Stimulated activated CD8-positive, alpha-beta memory T cell treated with anti-CD3 and anti-CD28 coated beads, Interleukin-15, amount 100 ng/mL, for 4 hours (primary cell): ENCODE measurements around the gene CISD3.
"Not testable (repeated sequence)": the region's sequence is repeated elsewhere in the genome, so short reads cannot be mapped to it uniquely, and the experiment has no call there.

ENCODE experiments used
- DNase-seq, 2 donors: peaks; one replicate each; pipeline ENCODE4 v3.0.0-alpha.2; 2020; ENCODE audit warnings: low read depth in 2 of 2

The CISD3 gene

DNA sequence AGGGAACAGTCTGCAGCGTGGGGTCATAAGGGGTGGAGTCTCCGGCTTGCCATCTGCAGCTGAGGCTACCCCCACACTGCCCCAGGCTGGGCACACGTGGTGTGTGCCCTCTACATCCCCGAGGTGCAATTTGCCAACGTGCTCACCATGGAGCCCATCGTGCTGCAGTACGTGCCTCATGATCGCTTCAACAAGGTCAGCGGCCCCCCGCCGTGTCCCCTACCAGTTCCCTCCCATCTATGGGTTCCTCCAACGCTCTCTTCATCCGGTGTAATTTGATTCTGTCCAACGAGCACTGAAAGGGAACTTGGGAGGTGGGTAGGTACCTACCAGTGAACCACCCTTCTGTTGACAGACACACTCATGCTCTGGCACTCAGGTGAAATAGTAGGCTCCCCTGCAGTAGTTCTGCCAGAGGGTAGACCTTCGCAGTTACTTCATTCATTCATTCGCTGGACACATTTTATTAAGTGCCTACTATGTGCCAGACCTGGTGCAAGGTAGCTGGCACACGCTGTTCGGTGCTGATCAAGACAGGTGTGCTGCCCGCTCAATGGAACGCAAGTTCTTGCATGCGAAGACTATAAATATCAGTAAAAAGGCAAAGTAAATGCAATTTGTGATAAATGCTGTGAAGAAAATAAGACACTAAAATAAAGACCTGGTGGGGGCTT lies 22.3 kb upstream of the CISD3 start:
- DNase-seq = no peak

DNA sequence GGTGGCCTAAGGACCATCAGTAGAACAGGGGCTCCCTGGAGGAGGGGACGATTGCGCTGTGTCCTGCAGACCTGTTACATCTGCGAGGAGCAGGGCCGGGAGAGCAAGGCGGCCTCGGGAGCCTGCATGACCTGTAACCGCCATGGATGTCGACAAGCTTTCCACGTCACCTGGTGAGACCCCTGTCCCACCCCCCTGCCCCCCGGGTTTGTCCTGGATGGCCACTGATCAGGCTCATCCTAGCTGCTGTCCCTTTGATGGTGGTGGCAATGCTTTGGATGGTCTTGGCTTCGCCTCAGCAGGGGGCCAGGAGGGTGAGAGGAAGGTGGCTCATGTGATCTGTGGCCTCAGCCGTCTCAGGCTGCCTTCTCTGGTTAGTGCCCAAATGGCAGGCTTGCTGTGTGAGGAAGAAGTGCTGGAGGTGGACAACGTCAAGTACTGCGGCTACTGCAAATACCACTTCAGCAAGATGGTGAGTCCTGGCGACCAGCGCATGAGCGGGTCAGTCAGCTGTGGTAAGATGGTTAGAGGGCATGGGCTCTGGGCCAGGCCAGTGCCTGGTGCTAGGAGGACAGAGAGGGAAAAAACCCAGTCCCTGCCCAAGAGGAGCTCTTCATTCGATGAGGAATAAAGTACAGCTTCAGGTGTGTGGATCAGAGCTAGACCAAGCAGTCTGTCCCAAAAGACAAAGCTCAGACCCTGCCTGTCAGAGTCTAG lies 20.9 kb upstream of the CISD3 start:
- DNase-seq = no peak

DNA sequence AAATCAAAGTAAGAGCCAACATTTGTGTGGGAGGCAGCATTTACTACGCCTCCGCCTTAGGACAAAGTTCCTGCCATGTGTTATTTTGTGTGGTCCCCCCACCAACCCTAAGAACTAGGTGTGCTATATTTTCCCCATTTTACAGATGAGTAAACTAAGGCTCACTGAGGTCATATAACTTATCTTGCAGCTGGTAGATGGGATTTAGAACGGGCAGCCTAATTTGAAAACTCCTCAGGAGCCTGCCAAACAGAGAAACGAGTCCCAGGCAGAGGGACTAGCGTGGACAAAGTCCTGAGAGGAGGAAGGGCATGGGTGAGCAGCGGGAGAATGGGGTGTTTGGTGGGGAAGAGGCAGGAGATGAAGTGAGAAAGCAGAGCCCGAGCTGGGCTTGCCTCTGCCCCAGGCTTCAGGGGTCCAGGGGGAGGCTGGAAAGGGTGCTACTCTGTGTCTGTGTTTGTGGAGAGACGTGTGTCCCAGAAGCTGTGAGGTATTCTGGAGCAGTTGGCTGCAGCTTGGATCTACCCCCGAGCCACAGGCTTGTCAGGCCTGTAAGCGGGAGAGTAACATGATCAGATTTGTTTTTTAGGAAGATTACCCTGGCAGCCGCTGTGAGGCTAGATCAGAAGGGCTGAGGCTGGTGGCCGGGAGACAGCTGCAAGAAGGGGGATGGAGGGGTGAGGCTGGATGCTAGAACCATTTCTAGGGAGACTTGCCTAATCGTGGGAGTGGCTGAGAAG lies 20.1 kb upstream of the CISD3 start:
- no peak for DNase-seq

DNA sequence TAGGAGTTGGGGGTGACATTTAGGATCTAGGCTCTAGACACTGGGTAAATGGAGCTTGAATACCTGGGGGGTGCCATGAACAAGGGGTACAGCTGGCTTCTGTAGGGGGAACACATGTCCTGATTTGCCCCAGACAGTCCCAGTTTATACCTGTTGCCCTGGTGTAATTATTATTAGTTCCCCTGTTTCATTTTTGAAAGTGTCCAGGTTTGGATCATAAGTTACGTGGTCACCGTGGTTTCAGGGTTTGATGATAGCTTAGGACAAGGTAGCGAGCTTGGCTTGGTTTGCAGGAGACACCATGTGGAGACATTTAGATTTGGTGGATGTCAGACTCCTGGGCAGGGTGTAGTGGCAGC lies 19.6 kb upstream of the CISD3 start:
- no peak for DNase-seq

DNA sequence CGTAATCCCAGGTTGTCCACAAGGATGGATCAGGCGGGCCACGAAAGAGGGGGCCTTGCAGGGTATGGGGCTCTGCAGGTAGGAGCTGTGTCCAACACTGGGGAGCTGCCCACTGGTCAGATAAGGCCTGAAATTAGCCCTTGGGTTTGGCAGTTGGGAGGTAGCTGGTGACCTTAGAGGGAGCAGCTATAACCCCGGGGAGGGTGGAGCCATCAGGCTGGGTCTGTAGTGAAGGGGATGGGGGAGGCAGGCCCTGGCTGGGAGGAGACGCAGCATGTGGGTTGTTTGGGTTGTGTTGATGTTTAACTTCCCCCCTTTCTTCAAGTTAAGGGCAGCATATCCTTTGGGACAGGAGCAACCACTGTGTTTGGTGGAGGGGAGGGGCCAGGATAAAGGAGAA lies 19.2 kb upstream of the CISD3 start:
- no peak for DNase-seq

DNA sequence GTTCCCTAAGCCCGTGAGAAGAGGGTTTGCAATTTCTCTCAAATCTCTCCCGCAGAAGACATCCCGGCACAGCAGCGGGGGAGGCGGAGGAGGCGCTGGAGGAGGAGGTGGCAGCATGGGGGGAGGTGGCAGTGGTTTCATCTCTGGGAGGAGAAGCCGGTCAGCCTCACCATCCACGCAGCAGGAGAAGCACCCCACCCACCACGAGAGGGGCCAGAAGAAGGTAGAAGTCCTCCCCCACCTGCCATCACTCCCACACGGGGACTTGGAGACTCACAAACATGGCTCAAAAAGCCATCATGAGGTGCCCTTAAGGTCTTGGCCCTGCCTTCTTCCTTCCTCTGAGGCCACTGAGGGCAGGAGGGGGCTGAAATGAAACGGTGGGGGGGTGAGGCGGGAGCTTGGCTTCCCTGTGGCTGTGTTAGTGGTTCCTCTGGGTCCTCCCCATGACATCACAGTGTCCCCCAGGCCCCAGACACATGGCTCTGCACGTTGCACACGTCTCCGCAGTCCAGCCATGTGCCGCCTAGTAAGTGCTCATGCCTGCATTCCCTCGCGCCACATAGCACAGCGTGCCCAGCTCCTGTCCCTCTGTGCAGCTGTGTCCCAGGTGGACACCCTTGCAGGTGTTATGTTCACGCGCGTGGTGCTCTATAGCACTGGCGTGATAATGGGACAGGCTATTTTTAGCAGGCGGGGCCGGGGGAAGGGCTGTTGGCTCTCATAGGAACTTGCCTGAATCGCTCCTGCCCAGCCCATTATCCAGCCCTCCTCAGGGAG lies 18.2 kb upstream of the CISD3 start:
- DNase-seq = no peak

DNA sequence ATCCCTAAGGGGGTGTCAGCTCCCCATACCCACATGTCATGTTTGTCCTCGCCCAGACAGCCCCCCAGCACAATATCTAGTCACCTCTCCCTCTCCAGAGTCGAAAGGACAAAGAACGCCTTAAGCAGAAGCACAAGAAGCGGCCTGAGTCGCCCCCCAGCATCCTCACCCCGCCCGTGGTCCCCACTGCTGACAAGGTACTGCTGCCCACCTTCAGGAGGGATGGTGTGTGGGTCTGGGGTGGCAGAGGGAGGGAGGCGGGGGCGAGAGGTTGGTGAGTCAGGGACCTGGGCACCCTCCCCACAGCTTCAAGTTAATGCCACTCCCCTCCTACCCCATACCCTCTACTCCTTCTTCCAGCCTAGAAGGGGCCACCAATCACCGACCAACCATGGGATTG lies 17.5 kb upstream of the CISD3 start:
- no peak for DNase-seq

DNA sequence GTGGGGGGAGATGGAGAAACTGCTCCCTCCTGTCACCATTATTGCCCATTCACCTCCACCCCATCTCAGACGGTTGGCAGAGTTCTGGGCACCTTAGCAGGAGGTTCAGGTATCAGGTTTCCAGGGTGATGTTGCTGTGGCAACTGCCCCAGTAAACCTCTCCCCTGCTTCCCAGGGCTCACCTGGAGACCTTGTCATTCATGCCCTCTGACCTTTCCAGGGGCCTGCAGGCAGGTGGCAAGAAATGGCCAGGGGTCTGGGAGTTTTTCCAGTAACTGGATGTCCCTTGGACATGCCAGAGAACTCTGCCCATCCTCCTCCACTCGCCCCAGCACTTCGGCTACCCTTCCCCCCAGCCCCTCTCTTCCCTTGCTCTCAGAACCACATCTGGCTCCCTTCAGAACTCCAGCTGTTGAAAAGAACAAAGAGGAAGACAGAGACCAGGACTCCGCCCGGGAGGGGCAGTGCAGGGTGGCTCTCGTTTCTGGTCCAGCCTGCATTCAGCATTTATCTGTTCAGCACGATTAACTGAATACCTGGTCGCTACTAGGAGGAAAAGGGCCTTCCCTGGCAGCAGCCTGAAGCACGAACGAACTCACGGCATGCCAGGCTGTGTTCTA lies 16.6 kb upstream of the CISD3 start:
- DNase-seq = no peak

DNA sequence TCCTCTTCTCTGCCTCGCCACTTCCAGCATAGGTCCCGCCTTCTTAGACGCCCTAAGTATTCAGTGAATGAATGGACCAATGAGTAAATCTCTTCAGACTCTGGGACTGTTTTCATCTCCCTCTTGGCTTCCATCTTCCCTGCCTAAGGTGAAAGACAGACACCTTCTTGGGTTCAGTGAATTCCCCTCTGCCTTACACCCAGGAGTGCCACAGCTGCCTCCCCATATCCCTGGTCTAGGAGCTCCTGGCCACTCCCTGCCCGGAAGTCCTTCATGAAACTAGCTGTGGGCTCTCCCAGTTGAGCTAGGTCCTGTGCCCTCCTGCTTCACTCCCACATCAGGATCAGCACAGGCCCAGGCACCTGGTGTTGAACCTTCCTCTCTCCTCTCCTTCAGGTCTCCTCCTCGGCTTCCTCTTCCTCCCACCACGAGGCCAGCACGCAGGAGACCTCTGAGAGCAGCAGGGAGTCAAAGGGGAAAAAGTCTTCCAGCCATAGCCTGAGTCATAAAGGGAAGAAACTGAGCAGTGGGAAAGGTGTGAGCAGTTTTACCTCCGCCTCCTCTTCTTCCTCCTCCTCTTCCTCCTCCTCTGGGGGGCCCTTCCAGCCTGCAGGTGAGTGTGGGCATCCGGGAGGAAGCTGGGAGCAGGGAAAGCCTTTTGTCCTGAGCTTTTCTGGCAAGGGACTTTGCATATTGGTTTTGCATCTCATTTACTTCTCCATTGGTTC lies 14.8 kb upstream of the CISD3 start:
- DNase-seq = no peak

DNA sequence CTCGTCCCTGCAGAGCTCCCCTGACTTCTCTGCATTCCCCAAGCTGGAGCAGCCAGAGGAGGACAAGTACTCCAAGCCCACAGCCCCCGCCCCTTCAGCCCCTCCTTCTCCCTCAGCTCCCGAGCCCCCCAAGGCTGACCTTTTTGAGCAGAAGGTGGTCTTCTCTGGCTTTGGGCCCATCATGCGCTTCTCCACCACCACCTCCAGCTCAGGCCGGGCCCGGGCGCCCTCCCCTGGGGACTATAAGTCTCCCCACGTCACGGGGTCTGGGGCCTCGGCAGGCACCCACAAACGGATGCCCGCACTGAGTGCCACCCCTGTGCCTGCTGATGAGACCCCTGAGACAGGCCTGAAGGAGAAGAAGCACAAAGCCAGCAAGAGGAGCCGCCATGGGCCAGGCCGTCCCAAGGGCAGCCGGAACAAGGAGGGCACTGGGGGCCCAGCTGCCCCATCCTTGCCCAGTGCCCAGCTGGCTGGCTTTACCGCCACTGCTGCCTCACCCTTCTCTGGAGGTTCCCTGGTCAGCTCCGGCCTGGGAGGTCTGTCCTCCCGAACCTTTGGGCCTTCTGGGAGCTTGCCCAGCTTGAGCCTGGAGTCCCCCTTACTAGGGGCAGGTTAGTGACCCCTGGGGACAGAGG lies 13.7 kb upstream of the CISD3 start:
- no peak for DNase-seq

DNA sequence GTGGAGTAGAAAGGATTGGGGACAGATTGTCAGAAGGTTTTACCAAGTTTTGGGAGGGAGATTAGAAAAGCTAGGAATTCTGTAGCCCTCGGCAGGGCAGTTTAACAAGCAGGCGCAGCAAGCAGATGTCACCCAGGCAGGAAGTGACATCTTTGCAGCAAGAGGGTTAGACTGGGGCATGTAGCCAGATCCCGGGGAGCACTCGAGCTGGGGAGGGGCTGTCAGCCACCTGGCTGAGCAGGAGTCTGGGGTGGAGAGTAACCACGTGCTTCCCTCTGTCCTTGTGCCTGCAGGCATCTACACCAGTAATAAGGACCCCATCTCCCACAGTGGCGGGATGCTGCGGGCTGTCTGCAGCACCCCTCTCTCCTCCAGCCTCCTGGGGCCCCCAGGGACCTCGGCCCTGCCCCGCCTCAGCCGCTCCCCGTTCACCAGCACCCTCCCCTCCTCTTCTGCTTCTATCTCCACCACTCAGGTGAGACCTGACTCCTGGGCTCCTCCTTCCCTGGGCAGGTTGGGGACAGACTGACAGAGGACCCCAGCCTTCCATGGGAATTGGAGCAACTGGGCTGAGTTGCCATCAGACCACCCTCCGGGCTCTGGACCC lies 12.9 kb upstream of the CISD3 start:
- DNase-seq = no peak

DNA sequence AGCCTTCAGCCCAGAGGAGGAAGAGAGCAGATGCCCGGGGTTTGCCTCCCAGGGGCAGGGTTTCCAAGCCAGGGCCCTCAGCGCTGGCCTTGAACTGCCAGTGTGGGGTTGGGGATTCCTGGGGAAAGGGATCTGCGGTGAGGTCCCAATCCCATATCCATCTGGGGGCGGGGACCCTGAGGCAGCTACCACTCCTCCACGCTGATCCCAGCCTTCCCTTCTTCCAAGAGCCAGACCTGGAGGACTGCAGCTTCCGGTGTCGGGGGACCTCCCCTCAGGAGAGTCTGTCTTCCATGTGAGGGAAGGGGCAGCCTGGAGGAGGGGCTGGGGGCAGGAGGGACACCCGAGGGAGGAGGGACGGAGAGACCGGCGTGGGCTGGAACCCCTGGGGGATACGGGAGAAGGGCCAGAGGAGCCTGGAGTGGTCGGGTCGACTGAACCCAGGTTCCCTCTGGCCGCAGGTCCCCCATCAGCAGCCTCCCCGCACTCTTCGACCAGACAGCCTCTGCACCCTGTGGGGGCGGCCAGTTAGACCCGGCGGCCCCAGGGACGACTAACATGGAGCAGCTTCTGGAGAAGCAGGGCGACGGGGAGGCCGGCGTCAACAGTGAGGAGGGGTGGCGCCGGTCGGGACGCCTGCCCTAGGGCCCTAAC lies 10.7 kb upstream of the CISD3 start:
- DNase-seq = no peak

DNA sequence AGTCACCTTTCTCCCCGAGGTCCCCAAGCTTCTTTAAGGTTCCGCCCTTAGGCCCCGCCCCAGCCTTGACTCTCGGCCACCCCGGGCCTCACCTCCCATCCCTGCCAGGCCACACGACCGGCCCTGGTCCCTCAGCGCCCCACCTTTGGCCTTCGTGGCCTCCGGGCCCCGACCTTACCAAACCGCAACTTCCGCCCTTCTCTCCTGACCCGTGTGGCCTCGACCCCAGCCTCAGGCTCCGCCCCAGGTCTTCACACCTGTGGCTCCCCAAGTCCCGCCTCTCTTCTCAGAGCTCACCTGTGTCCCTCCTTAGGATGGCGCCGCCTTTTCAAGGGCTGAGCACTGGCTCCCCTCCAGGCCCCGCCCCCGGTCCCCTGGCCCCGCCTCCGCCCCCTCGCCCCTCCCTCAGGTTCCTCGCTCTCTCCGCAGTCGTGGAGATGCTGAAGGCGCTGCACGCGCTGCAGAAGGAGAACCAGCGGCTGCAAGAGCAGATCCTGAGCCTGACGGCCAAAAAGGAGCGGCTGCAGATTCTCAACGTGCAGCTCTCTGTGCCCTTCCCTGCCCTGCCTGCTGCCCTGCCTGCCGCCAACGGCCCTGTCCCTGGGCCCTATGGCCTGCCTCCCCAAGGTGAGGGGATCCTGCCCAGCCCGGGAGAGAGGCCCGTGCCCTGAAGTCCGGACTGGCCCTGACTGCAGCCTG lies 10.0 kb upstream of the CISD3 start:
- DNase-seq = no peak

DNA sequence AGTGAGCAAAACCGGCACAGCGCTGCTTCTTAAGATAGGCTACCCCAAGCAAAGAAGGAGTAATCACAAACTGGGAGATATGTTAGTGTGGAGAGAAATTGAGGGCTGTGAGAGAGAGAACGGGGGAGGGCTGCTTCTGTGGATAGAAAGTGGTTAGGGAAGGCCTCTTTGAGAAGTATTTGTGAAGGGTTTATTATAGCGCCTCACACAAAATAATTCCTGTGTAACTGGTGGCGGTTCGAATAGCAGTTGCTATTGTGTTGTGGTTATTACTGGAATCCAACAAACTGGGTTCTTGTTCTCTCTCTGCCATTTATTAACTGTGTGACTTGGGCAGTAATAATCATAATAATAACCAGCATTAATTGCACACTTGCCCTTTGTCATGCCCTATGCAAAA lies 9.2 kb upstream of the CISD3 start:
- DNase-seq = no peak

DNA sequence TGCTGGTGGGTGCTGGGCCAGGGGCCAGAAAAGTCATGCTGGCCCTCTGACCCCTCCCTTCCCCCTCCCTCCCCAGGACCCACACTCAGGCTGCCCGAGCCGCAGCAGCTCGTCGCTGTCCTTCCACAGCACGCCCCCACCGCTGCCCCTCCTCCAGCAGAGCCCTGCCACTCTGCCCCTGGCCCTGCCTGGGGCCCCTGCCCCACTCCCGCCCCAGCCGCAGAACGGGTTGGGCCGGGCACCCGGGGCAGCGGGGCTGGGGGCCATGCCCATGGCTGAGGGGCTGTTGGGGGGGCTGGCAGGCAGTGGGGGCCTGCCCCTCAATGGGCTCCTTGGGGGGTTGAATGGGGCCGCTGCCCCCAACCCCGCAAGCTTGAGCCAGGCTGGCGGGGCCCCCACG lies 8.3 kb upstream of the CISD3 start:
- no peak for DNase-seq

DNA sequence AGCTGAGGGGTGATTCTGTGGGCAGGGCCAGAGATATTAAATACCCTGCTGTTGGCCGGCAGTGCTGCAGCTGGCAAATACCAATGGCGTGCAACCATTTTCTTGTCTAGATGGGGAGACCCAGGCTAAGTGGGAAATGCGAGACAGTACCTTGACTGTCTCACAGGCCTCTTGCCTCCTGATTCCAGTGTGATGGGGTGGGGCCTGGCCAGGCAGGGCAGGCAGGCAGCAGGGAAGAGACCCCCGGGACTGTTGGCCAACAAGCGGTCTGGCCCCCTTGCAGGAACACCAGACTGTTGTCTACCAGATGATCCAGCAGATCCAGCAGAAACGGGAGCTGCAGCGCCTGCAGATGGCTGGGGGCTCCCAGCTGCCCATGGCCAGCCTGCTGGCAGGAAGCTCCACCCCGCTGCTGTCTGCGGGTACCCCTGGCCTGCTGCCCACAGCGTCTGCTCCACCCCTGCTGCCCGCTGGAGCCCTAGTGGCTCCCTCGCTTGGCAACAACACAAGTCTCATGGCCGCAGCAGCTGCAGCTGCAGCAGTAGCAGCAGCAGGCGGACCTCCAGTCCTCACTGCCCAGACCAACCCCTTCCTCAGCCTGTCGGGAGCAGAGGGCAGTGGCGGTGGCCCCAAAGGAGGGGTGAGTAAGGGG lies 5.7 kb upstream of the CISD3 start:
- no peak for DNase-seq

DNA sequence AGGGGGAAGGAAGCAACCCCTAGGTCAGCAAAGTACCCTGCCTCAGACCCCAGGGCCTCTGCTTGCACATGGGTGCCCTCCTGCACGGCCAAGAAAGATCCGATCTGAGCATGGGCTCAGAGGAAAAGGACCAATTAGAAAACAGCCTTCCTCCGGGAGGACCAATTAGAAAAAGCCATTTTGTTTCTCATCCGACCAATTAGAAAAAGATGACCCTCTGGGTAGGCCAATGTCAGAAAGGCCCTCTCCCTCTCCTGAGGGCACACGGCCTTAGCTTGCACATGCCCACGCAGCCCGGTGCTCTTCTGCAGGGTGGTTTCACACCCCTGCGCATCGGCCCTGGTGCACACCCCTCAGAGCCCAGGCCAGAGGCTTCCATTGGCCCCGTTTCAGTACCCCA lies 5.1 kb upstream of the CISD3 start:
- no peak for DNase-seq

DNA sequence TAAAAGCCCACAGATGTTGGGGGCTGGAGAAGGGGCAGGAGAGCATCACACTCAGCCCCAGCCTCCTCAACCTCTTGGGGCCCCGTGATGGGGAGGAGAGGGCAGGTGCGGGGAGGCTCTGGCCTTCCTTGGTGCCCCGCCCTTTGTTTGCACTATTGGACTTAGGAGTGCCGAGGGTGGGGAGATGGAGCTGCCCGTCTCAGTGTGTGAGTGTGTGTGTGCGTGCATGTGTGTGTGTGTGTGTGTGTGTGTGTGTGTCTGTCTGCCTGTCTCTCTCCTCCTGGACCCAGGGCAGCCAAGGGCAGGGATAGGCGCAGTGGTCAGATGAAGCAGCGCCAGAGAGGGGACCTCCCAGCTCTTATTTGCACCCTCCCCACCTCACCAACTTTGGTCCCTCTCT lies 4.0 kb upstream of the CISD3 start:
- not testable (repeated sequence) for DNase-seq

DNA sequence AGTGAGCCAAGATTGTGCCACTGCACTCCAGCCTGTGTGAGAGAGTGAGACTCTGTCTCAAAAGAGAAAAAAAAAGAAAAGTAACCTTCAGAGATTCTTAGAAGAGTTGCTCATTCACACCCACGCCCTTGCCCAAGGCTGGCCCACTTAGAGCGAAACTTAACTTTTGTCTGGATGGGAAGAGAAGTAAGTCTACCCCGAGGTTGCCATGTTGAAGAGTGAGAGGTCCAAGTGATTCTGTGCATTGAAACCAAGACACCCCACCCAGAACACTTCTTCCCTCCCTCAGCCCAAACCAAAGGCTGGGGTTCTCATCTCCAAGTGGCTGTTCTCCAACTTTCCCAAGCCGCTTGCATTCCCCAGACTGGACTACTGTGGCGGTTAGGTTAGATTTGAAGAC lies 2.4 kb upstream of the CISD3 start:
- peak; percentile 61 to 79 for DNase-seq
